Heart right ventricle (tissue), 16 donors: ENCODE results near the gene TBX19. TPM values are rescaled to one million over a fixed set of nuclear protein-coding genes. Genes with fewer than 3 reads are reported as not detected.
A peak's percentile ranks its signal among the peaks of the same experiment; 100 is the strongest.

Experiments used
- ATAC-seq, 8 donors: fragments of 200-7000 bp; cut with Tn5 transposase; one replicate each; pipeline ENCODE4 v1.9.1; 2020; ENCODE audit warnings: mild to moderate bottlenecking in 8 of 8, moderate library complexity in 8 of 8, moderate number of reproducible peaks in 1 of 8
- DNase-seq, 2 donors: peaks; one replicate each; pipeline ENCODE4 v3.0.0-alpha.2; 2020
- H3K27ac ChIP-seq, 10 donors: fragments of 200-600 bp; sonication (generic) in 2 of 10; one replicate each; pipeline versions ENCODE4 v1.5.0 to v1.8.0; 2020 to 2022; ENCODE audit warnings: mild to moderate bottlenecking in 3 of 10
- H3K27me3 ChIP-seq, 7 donors: fragments of 200-600 bp; one replicate each; pipeline ENCODE4 v1.8.0; 2021 to 2022; ENCODE audit warnings: mild to moderate bottlenecking in 2 of 7
- H3K36me3 ChIP-seq, 9 donors: fragments of 200-600 bp; sonication (generic) in 1 of 9; one replicate each; pipeline versions ENCODE4 v1.5.0 to v1.8.0; 2020 to 2022; ENCODE audit warnings: mild to moderate bottlenecking in 2 of 9
- H3K4me1 ChIP-seq, 9 donors: fragments of 200-600 bp; sonication (generic) in 1 of 9; one replicate each; pipeline versions ENCODE4 v1.5.0 to v1.8.0; 2020 to 2022; ENCODE audit warnings: mild to moderate bottlenecking in 4 of 9
- H3K4me3 ChIP-seq, 10 donors: fragments of 200-600 bp; sonication (generic) in 2 of 10; one replicate each; pipeline versions ENCODE4 v1.5.0 to v1.8.0; 2020 to 2022; ENCODE audit warnings: mild to moderate bottlenecking in 7 of 10, moderate library complexity in 2 of 10
- H3K9me3 ChIP-seq, 11 donors: fragments of 200-600 bp in 10 of 11; sonication (generic) in 2 of 11; one replicate each; pipeline versions ENCODE4 v1.5.0 to v1.8.0; 2013 to 2022; ENCODE audit warnings: mild to moderate bottlenecking in 2 of 11, control low read depth in 1 of 11, moderate library complexity in 1 of 11
- WGBS, 2 donors: extraction: QIAGEN DNeasy Blood & Tissue Kit; methylation state at CpG; one replicate each; pipeline ENCODE4 v1.1.7; 2013; ENCODE audit warnings: inconsistent platforms in 1 of 2; 5-methylcytosine and 5-hydroxymethylcytosine counted together
- intact Hi-C, 10 donors: fragments of 100-400 bp; cut with DNase I; formaldehyde crosslinking; loops; one replicate each; pipeline versions ENCODE4 v1.11.1 to v1.14.2; 2022
- polyA plus RNA-seq, 2 donors: library from polyadenylated mRNA; stranded (reverse); fragments of 200-250 nt; gene quantifications; one replicate each; pipeline ENCODE4 v1.2.3, GENCODE V29; 2013
- total RNA-seq, 10 donors: library from RNA; stranded (reverse); fragmentation: NEBNext Ultra II Directional in 3 of 10; extraction: Animal tissue kit (Norgen Biotek cat#: 25700) in 3 of 10; gene quantifications; one replicate each; pipeline versions ENCODE4 v1.2.1 to v1.2.4, GENCODE V29; 2021 to 2023
- TF ChIP-seq, protein P1 (sequence below), 9 donors: fragments of 200-600 bp; sonication (generic) in 2 of 9; IDR thresholded peaks; one replicate each; pipeline versions ENCODE4 v1.5.0 to v1.8.0; 2021 to 2022; ENCODE audit warnings: antibody characterized with exemption in 9 of 9, mild to moderate bottlenecking in 5 of 9, moderate library complexity in 1 of 9
- donor health status: Arrhythmogenic right ventricular cardiomyopathy.
- donor health status: ischemic (EF 13 %, LVEDD 7.1; RV severe dilation, severe dysfunction).
- donor health status: healthy with polysubstance abuse.
- donor health status: DM: no; HTN: yes; CAD: no.
- donor health status: DM: no; HTN: no; CAD: no.
- donor health status: ischemic (EF 25% LVEDD 6.9; RV normal size, moderate dysfunction).
- donor health status: ischemic (EF 25% LVEDD 5.7; RV mildly dilated, moderate dysfunction).
- donor health status: healthy.
- donor health status: DM: yes; HTN: yes; CAD: no.
- donor health status: Ischemic cardiomyopathy.
- donor health status: ischemic (EF 35%, LVEDD 5.7; RV mildly dilated, moderate dysfunction).
- donor health status: nonischemic (EF 11% LVEDD 7.7; RV severe dilation, severe dysfunction).
- donor health status: DM: yes; HTN: yes; CAD: no.
- donor health status: PGD.
- donor health status: ischemic (EF 29% LVEDD 5.4; RV normal size, mild dysfunction).
- donor health status: nonischemic (EF 23%, LVEDD 6.1; RV moderate dilation, normal function).

TBX19 gene
- total and polyA plus RNA-seq, 12 donors, result 0.21 to 0.59 (median 0.39) TPM

- Histone ChIP-seq H3K4me3 (peak overlapping the region in 6 of 10 donors; percentile 30 to 37 (median 36)), H3K27ac (peak overlapping the region in 6 of 10 donors; percentile 24 to 66 (median 58)), H3K36me3 (no peaks in the 10 kb centered on the region), H3K4me1 (peaks cover 0 to 33% (median 11%) of the 10 kb centered on the region in 9 donors), H3K27me3 (no peaks in the 10 kb centered on the region), H3K9me3 (peaks cover 0 to 6% (median 0%) of the 10 kb centered on the region in 11 donors)
- intact Hi-C loops, result loop anchor here in 9 of 10 donors (2.0 to 10.0 kb wide), 8 partner anchors 85 to 1012 kb away; no protein-coding TSS in a partner anchor
- ATAC-seq, result peak; percentile 96 to 98 (median 98)
- TF ChIP-seq, protein P1, sequence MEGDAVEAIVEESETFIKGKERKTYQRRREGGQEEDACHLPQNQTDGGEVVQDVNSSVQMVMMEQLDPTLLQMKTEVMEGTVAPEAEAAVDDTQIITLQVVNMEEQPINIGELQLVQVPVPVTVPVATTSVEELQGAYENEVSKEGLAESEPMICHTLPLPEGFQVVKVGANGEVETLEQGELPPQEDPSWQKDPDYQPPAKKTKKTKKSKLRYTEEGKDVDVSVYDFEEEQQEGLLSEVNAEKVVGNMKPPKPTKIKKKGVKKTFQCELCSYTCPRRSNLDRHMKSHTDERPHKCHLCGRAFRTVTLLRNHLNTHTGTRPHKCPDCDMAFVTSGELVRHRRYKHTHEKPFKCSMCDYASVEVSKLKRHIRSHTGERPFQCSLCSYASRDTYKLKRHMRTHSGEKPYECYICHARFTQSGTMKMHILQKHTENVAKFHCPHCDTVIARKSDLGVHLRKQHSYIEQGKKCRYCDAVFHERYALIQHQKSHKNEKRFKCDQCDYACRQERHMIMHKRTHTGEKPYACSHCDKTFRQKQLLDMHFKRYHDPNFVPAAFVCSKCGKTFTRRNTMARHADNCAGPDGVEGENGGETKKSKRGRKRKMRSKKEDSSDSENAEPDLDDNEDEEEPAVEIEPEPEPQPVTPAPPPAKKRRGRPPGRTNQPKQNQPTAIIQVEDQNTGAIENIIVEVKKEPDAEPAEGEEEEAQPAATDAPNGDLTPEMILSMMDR (IDR thresholded peaks at IDR 0.05), result peak; percentile 68 to 90 (median 85)
- WGBS, 2 donors, result 12 to 13% methylated on average over 21 of the region's 21 CpGs
- peak; percentile 86 to 90 for DNase-seq
Measured at GRCh38 chr1:168342572-168343280, 62.0 kb downstream of the TBX19 start.

DNA sequence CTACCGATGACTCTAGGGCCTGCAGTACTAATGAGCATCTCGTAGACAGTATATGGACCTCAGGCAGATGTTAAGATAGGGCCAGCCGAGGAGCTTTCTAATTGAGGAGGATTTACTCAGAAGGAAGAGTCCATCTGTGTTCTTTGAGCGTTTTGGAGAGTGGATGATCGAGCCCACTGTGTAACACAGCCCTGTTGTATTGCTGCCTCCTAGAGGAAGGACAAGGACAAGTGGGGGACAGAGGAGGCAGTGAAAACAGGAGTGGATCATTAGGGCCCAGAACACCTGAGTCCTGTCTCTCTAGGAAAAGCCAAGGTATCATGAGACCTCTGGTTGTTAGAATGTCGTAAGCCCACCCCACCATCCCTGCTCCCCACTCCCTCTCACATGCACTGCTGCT lies 62.9 kb downstream of the TBX19 start:
- no peak for DNase-seq
- H3K4me3 ChIP-seq, result no peak overlapping the region
- intact Hi-C loops, result loop anchor here in 9 of 10 donors (2.0 to 10.0 kb wide), 8 partner anchors 84 to 1011 kb away; no protein-coding TSS in a partner anchor
- H3K4me1 ChIP-seq, result peaks cover 0 to 33% (median 11%) of the 10 kb centered on the region in 9 donors
- ATAC-seq, result peak in 3 of 8 donors; percentile 6 to 44 (median 33)
- H3K27ac ChIP-seq, result peak overlapping the region in 5 of 10 donors; percentile 24 to 66 (median 58)
- TF ChIP-seq, protein P1 (IDR thresholded peaks at IDR 0.05), result peak in 2 of 9 donors; percentile 16 to 29
- 75 to 88% methylated on average over 6 of the region's 6 CpGs for WGBS, 2 donors
- no peaks in the 10 kb centered on the region for H3K27me3 ChIP-seq
- peaks cover 0 to 6% (median 0%) of the 10 kb centered on the region in 11 donors for H3K9me3 ChIP-seq
- H3K36me3 ChIP-seq, result no peaks in the 10 kb centered on the region

DNA sequence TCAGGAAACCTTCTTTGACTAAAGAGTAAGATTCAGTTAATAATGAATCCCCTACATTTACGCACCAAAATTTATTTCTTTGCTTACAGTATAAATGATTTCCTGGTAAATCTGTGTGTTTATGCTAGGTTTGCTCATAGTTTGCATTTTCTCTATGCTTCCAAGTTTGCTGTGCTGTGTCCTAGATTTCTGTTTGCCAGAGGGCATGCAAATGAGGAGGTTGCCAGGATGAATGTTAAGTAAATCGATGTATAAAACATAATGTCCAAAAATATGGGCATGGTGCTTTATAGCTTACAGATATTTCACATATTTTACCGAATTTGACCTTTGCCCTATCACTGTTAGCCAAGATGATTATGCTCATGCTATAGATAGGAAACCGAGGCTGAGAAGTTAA lies 63.8 kb downstream of the TBX19 start:
- ATAC-seq (no peak), DNase-seq (no peak)
- Histone ChIP-seq H3K9me3 (peaks cover 0 to 6% (median 0%) of the 10 kb centered on the region in 11 donors), H3K4me1 (peaks cover 0 to 33% (median 11%) of the 10 kb centered on the region in 9 donors), H3K27me3 (no peaks in the 10 kb centered on the region), H3K4me3 (no peak overlapping the region), H3K36me3 (no peaks in the 10 kb centered on the region), H3K27ac (no peak overlapping the region)
- intact Hi-C loops, result loop anchor here in 9 of 10 donors (5.0 to 10.0 kb wide), 6 partner anchors 83 to 1010 kb away; no protein-coding TSS in a partner anchor
- WGBS, 2 donors, result 86 to 89% methylated on average over 4 of the region's 4 CpGs
- TF ChIP-seq, protein P1 (IDR thresholded peaks at IDR 0.05), result no peak

- intact Hi-C loops, result loop anchor here in 4 of 10 donors (10.0 kb wide), 2 partner anchors 89 to 1009 kb away; no protein-coding TSS in a partner anchor
- 95 to 96% methylated on average over 1 of the region's 1 CpG for WGBS, 2 donors
- Histone ChIP-seq H3K36me3 (no peaks in the 10 kb centered on the region), H3K9me3 (peaks cover 0 to 6% (median 0%) of the 10 kb centered on the region in 11 donors), H3K4me1 (peaks cover 0 to 26% (median 11%) of the 10 kb centered on the region in 9 donors), H3K27ac (no peak overlapping the region), H3K27me3 (no peaks in the 10 kb centered on the region), H3K4me3 (no peak overlapping the region)
- DNase-seq (no peak), ATAC-seq (no peak)
- TF ChIP-seq, protein P1 (IDR thresholded peaks at IDR 0.05), result no peak
Measured at GRCh38 chr1:168345939-168346338, 65.3 kb downstream of the TBX19 start.
